ENCODE results near the gene ZNF124. TPM values are rescaled to one million over a fixed set of nuclear protein-coding genes. Genes with fewer than 3 reads are reported as not detected.

Gene ZNF124
- total RNA-seq, result 41.8 and 69.6 TPM in 2 replicates

GRCh38 chr1:247171875-247172563 is at the start of gene ZNF124:
ZNF124 (minus strand) TSS chr1:247172020; CDS start chr1:247171877, 143 bp downstream.

Other genes with a start within 250 kb of the ZNF124 start
- 24.2 and 32.8 TPM in 2 replicates for gene AHCTF1, start 240.1 kb downstream of the ZNF124 start, total RNA-seq
- gene ZNF695, start 164.0 kb downstream of the ZNF124 start, total RNA-seq, result 0.56 and 3.3 TPM in 2 replicates
- gene ZNF670, start 93.2 kb downstream of the ZNF124 start, total RNA-seq, result 2.3 TPM in 2 replicates
- gene ZNF669, start 67.7 kb downstream of the ZNF124 start, total RNA-seq, result 6.2 and 8.8 TPM in 2 replicates
- not detected in 2 replicates for gene VN1R5, start 84.1 kb upstream of the ZNF124 start, total RNA-seq
- 8.2 and 10.4 TPM in 2 replicates for gene ZNF496, start 159.8 kb upstream of the ZNF124 start, total RNA-seq
- gene NLRP3, start 244.2 kb upstream of the ZNF124 start, total RNA-seq, result 0.19 TPM in 1 of 2 replicates, not detected in the other